Adrenal gland (tissue), 12 donors: Measurements from ENCODE around the gene XPNPEP3. TPM values are rescaled to one million over a fixed set of nuclear protein-coding genes. Genes with fewer than 3 reads are reported as not detected.
"Not testable (repeated sequence)": the region's sequence is repeated elsewhere in the genome, so short reads cannot be mapped to it uniquely, and the experiment has no call there.

Source experiments
- DNase-seq, 7 donors: peaks; one replicate each; pipeline ENCODE4 v3.0.0-alpha.2; 2019 to 2020
- H3K27ac ChIP-seq, 5 donors: fragments of 200-600 bp; sonication (generic) in 4 of 5; 1 replicate in 3 of 5; 2 replicates in 2 of 5; pipeline versions ENCODE4 v1.5.1 to v1.8.0; 2016 to 2020; ENCODE audit warnings: mild to moderate bottlenecking in 1 of 5
- H3K27me3 ChIP-seq: fragments of 200-600 bp; 2 replicates; pipeline ENCODE4 v1.8.0; 2021
- H3K36me3 ChIP-seq, 2 donors: fragments of 200-600 bp; replicated peaks in 1 of 2; 1 replicate in 1 of 2; 2 replicates in 1 of 2; pipeline versions ENCODE4 v1.5.1 to v1.8.0; 2018 to 2022
- H3K4me1 ChIP-seq, 2 donors: fragments of 200-600 bp; replicated peaks in 1 of 2; 1 replicate in 1 of 2; 2 replicates in 1 of 2; pipeline versions ENCODE4 v1.5.1 to v1.8.0; 2018 to 2021
- H3K4me3 ChIP-seq, 4 donors: fragments of 200-600 bp; sonication (generic) in 3 of 4; one replicate each; pipeline ENCODE4 v1.5.1; 2016 to 2018
- H3K9me3 ChIP-seq, 3 donors: fragments of 200-600 bp; sonication (generic) in 1 of 3; replicated peaks in 1 of 3; 1 replicate in 2 of 3; 2 replicates in 1 of 3; pipeline versions ENCODE4 v1.5.1 to v1.8.0; 2016 to 2021
- POLR2A ChIP-seq, 2 donors: fragments of 450-650 bp; IDR thresholded peaks; one replicate each; pipeline ENCODE4 v1.6.1; 2017; ENCODE audit warnings: antibody characterized with exemption in 2 of 2, mild to moderate bottlenecking in 2 of 2, moderate library complexity in 1 of 2
- WGBS, 4 donors: extraction: QIAGEN DNeasy Blood & Tissue Kit in 2 of 4; methylation state at CpG; one replicate each; pipeline versions ENCODE4 v1.1.5 to v1.1.7; 2013 to 2017; 5-methylcytosine and 5-hydroxymethylcytosine counted together
- intact Hi-C, 2 donors: fragments of 100-400 bp; cut with DNase I; formaldehyde crosslinking; loops; one replicate each; pipeline versions ENCODE4 v1.14.1 to v1.15.0; 2022 to 2023
- polyA plus RNA-seq, 3 donors: library from polyadenylated mRNA; stranded (reverse); fragments of 200-250 nt in 2 of 3; fragments of 350-450 nt in 1 of 3; fragmentation: Illumina TruSeq in 1 of 3; extraction: RNeasy Lipid Tissue Mini Kit (QIAGEN cat#74804) in 1 of 3; gene quantifications; one replicate each; pipeline ENCODE4 v1.2.3, GENCODE V29; 2013 to 2014
- total RNA-seq, 9 donors: library from RNA; depleted of rRNA in 4 of 9; stranded (reverse); fragments of >200 nt in 4 of 9; fragments of 120-200 nt in 1 of 9; fragmentation: NEBNext Ultra II Directional in 1 of 9; extraction: Animal tissue kit (Norgen Biotek cat#: 25700) in 1 of 9; gene quantifications; one replicate each; pipeline versions ENCODE4 v1.1.0 to v1.2.4, GENCODE V29; 2013 to 2023
- TF ChIP-seq, protein P1 (sequence below), 6 experiments: fragments of 450-650 bp in 4 of 6; fragments of 200-600 bp in 2 of 6; sonication (generic) in 1 of 6; IDR thresholded peaks; 1 replicate in 5 of 6; 2 replicates in 1 of 6; pipeline versions ENCODE4 v1.5.1 to v1.8.0; 2016 to 2021; ENCODE audit warnings: antibody characterized with exemption in 6 of 6, mild to moderate bottlenecking in 2 of 6, moderate library complexity in 1 of 6
- donor health status: healthy with polysubstance abuse.
- donor health status: Bipolar disorder and iron deficiency.
- donor health status: DM: yes; HTN: yes; CAD: no.
- donor health status: DM: no; HTN: no; CAD: no.
- donor health status: DM: no; HTN: no; CAD: no.
- donor health status: DM: yes; HTN: yes; CAD: no.

XPNPEP3 gene
- total and polyA plus RNA-seq, 12 donors: 6.4 to 41.1 (median 20.6) TPM

DNA sequence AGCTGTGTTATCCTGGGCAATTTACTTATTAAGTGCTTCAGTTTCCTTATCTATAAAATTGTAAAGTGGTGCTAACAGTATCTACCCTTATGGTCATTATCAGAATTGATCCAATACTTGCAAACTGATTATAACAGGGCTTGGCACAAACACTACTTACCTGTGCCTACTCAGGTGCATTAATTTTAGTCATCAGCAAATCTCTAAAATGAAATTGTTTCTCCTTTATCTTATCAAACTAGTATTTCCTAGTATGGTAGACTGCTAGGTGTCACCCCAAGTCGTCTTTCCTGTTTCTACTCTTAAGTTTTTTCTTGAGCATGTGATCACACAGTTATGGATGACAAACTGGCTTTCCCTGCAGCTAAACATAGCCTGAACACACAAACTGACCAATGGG, 33.5 kb upstream of the XPNPEP3 start:
- peaks cover 2 to 19% of the 10 kb centered on the region in 2 donors for H3K4me1 ChIP-seq
- no peak overlapping the region for H3K27ac ChIP-seq
- no peak overlapping the region for H3K4me3 ChIP-seq
- 69 to 96% (median 81%) methylated on average over 1 of the region's 1 CpG for WGBS, 4 donors
- peaks cover 0 to 36% of the 10 kb centered on the region in 2 donors for H3K36me3 ChIP-seq
- DNase-seq: no peak
- H3K9me3 ChIP-seq: no peaks in the 10 kb centered on the region
- TF ChIP-seq, protein P1, sequence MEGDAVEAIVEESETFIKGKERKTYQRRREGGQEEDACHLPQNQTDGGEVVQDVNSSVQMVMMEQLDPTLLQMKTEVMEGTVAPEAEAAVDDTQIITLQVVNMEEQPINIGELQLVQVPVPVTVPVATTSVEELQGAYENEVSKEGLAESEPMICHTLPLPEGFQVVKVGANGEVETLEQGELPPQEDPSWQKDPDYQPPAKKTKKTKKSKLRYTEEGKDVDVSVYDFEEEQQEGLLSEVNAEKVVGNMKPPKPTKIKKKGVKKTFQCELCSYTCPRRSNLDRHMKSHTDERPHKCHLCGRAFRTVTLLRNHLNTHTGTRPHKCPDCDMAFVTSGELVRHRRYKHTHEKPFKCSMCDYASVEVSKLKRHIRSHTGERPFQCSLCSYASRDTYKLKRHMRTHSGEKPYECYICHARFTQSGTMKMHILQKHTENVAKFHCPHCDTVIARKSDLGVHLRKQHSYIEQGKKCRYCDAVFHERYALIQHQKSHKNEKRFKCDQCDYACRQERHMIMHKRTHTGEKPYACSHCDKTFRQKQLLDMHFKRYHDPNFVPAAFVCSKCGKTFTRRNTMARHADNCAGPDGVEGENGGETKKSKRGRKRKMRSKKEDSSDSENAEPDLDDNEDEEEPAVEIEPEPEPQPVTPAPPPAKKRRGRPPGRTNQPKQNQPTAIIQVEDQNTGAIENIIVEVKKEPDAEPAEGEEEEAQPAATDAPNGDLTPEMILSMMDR (IDR thresholded peaks at IDR 0.05): no peak
- no peak for TF ChIP-seq POLR2A (IDR thresholded peaks at IDR 0.05)
- intact Hi-C loops: no loop called here
- no peaks in the 10 kb centered on the region for H3K27me3 ChIP-seq

DNA sequence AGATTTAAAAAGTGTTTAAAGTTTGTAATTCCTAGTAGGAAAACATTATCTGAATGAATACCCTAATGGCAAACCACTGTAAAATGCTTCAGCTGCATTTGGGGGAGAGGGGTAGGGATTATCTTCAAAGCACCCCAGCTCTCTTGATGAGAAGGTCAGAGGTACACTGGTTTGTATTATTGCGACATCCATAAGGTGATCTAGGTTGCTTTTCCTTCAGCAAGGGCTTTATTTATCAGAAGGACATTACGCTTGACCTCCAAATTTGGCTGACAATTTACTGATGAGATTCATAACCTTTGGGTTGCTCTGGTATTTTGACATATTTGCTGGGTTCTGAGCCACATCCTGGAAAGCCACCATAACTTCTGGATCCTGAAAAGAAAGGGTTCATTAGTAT, 30.7 kb upstream of the XPNPEP3 start:
- DNase-seq, H3K27ac ChIP-seq, H3K4me3 ChIP-seq, H3K9me3 ChIP-seq, H3K27me3 ChIP-seq, intact Hi-C loops: not testable (repeated sequence)
- WGBS, 4 donors: 38 to 79% (median 45%) methylated on average over 1 to 2 of the region's 2 CpGs
- peaks cover 0 to 65% of the 10 kb centered on the region in 2 donors for H3K36me3 ChIP-seq
- H3K4me1 ChIP-seq: peaks cover 0 to 11% of the 10 kb centered on the region in 2 donors

DNA sequence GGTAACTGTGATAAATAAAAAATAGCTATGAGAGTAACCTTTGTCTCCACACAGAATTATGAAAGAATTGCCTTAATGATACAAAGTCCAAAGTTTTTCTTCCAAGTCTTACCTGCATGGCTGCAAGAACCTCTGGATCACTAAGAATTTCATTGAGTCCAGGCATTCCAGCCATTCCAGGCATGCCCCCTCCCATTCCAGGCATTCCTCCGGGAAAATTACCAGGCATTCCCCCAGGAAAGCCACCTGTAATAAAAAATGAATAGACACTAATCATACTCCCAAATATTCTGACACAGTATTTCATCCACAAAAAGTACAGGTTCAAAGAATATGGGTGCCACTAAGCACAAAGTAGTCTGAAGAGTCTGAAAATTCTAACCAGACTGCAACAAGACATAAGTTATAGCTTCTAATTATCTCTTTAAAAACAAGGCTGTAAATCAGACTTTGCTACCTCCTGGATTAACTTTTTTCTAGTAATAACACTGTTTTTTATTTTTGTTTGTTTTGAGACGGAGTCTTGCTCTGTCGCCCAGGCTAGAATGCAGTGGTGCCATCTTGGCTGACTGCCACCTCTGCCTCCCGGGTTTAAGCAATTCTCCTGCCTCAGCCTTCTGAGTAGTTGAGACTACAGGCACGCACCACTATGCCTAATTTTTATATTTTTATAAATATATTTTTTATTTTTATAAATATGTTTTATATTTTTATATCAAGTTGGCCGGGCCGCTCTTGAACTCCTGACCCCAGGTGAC, 29.8 kb upstream of the XPNPEP3 start:
- no peak for TF ChIP-seq POLR2A (IDR thresholded peaks at IDR 0.05)
- TF ChIP-seq, protein P1 (IDR thresholded peaks at IDR 0.05): no peak
- 67 to 77% (median 72%) methylated on average over 7 of the region's 7 CpGs for WGBS, 4 donors
- Histone ChIP-seq H3K27ac (peak overlapping the region in 2 of 5 donors; percentile 11 to 37), H3K4me3 (no peak overlapping the region), H3K9me3 (no peaks in the 10 kb centered on the region), H3K4me1 (peaks cover 0 to 11% of the 10 kb centered on the region in 2 donors), H3K27me3 (no peaks in the 10 kb centered on the region), H3K36me3 (peaks cover 0 to 74% of the 10 kb centered on the region in 2 donors)
- DNase-seq: peak in 5 of 7 donors; percentile 29 to 72 (median 60)
- intact Hi-C loops: no loop called here

GRCh38 chr22:40829131-40829530, 27.8 kb upstream of the XPNPEP3 start:
- no peaks in the 10 kb centered on the region for H3K27me3 ChIP-seq
- DNase-seq: no peak
- H3K4me1 ChIP-seq: peaks cover 0 to 11% of the 10 kb centered on the region in 2 donors
- WGBS, 4 donors: 67 to 73% (median 70%) methylated on average over 6 of the region's 6 CpGs
- H3K27ac ChIP-seq: no peak overlapping the region
- intact Hi-C loops: no loop called here
- TF ChIP-seq, protein P1 (IDR thresholded peaks at IDR 0.05): no peak
- TF ChIP-seq POLR2A (IDR thresholded peaks at IDR 0.05): no peak
- H3K36me3 ChIP-seq: peaks cover 0 to 91% of the 10 kb centered on the region in 2 donors
- no peaks in the 10 kb centered on the region for H3K9me3 ChIP-seq
- H3K4me3 ChIP-seq: no peak overlapping the region

DNA sequence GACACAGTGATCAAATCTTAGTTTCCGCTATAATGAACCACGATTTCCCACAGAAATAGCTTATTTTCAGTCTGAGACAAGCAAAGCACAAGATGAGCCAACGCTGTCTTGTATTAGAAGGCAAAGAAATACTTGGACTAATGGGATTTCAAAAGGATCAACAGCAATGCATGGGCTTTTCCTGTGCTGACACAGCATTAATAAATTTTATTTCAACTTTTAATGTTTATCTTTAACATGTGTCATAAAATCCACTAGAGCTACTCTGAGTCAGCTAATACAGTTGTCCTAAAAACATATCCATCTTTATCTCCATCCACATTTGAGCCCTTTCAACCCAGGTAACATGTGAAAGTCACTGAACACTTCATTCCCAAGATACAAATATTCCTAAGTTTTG, 22.3 kb upstream of the XPNPEP3 start:
- H3K4me1 ChIP-seq: no peaks in the 10 kb centered on the region
- DNase-seq: no peak
- no peaks in the 10 kb centered on the region for H3K27me3 ChIP-seq
- 94 to 98% (median 97%) methylated on average over 3 of the region's 3 CpGs for WGBS, 4 donors
- H3K27ac ChIP-seq: no peak overlapping the region
- H3K36me3 ChIP-seq: peaks cover 0 to 93% of the 10 kb centered on the region in 2 donors
- no peaks in the 10 kb centered on the region for H3K9me3 ChIP-seq
- intact Hi-C loops: no loop called here
- H3K4me3 ChIP-seq: no peak overlapping the region
- no peak for TF ChIP-seq POLR2A (IDR thresholded peaks at IDR 0.05)
- TF ChIP-seq, protein P1 (IDR thresholded peaks at IDR 0.05): no peak
